Transverse colon (tissue), 4 donors: ENCODE data around the gene RAPGEFL1.

ENCODE experiments used
- EP300 ChIP-seq: sonication (generic); formaldehyde crosslinking; IDR thresholded peaks from one replicate; pipeline ENCODE4 v1.6.1; 2017; ENCODE audit warnings: antibody characterized with exemption, low read depth
- POLR2A ChIP-seq: fragments of 450-650 bp; IDR thresholded peaks from one replicate; pipeline ENCODE4 v1.6.1; 2016; ENCODE audit warnings: antibody characterized with exemption, mild to moderate bottlenecking, moderate library complexity
- POLR2AphosphoS5 ChIP-seq, 3 donors: sonication (generic); formaldehyde crosslinking; IDR thresholded peaks; one replicate each; pipeline ENCODE4 v1.6.1; 2016; ENCODE audit warnings: antibody characterized with exemption in 3 of 3
- TF ChIP-seq, protein P1 (sequence below), 5 experiments: fragments of 200-600 bp in 3 of 5; fragments of 450-650 bp in 2 of 5; sonication (generic) in 3 of 5; IDR thresholded peaks; 1 replicate in 2 of 5; 2 replicates in 3 of 5; pipeline ENCODE4 v1.5.1; 2016 to 2017; ENCODE audit warnings: antibody characterized with exemption in 5 of 5, inconsistent platforms in 3 of 5, mild to moderate bottlenecking in 2 of 5, moderate library complexity in 1 of 5

DNA sequence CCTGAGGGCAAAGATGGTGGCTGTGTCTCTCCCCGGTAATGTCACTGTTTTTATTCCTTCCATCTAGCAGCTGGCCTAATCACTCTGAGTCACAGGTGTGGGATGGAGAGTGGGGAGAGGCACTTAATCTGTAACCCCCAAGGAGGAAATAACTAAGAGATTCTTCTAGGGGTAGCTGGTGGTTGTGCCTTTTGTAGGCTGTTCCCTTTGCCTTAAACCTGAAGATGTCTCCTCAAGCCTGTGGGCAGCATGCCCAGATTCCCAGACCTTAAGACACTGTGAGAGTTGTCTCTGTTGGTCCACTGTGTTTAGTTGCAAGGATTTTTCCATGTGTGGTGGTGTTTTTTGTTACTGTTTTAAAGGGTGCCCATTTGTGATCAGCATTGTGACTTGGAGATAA is 5.5 kb upstream of the RAPGEFL1 start:
- no peak for TF ChIP-seq POLR2A
- TF ChIP-seq, protein P1, sequence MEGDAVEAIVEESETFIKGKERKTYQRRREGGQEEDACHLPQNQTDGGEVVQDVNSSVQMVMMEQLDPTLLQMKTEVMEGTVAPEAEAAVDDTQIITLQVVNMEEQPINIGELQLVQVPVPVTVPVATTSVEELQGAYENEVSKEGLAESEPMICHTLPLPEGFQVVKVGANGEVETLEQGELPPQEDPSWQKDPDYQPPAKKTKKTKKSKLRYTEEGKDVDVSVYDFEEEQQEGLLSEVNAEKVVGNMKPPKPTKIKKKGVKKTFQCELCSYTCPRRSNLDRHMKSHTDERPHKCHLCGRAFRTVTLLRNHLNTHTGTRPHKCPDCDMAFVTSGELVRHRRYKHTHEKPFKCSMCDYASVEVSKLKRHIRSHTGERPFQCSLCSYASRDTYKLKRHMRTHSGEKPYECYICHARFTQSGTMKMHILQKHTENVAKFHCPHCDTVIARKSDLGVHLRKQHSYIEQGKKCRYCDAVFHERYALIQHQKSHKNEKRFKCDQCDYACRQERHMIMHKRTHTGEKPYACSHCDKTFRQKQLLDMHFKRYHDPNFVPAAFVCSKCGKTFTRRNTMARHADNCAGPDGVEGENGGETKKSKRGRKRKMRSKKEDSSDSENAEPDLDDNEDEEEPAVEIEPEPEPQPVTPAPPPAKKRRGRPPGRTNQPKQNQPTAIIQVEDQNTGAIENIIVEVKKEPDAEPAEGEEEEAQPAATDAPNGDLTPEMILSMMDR (IDR thresholded peaks at IDR 0.05) = no peak
- TF ChIP-seq EP300 = no peak
- no peak for TF ChIP-seq POLR2AphosphoS5 (IDR thresholded peaks at IDR 0.05)
